Embryonic facial prominence (tissue), 1 donor: ENCODE data around the gene COL6A1.

Source experiments
- DNase-seq: peaks from one replicate; pipeline ENCODE4 v3.0.0-alpha.2; 2016; ENCODE audit errors: extremely low spot score

Gene COL6A1

GRCh38 chr21:45982758-45983648 lies 1.4 kb downstream of the COL6A1 start:
- no peak for DNase-seq

DNA sequence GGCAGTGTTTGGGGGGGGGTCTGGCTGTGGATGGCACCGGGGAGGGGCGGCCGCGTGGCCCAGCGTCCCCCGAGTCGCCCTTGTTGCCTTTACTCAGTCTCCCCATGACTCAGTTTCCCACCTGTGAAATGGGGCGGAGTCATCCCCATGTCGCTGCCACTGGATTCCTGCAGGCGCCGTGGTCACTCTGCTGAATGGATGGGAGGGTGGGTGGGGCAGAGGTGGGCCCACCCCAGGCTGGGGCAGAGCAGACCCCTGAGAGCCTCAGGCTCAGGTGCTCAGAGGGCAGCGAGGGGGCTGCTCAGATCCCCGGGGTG lies 2.0 kb downstream of the COL6A1 start:
- no peak for DNase-seq

GRCh38 chr21:45983981-45984551 lies 2.5 kb downstream of the COL6A1 start:
- DNase-seq = no peak

- no peak for DNase-seq
Observed at GRCh38 chr21:45984584-45985095, 3.1 kb downstream of the COL6A1 start.

- DNase-seq = no peak
Observed at GRCh38 chr21:45985471-45986315, 4.1 kb downstream of the COL6A1 start.

DNA sequence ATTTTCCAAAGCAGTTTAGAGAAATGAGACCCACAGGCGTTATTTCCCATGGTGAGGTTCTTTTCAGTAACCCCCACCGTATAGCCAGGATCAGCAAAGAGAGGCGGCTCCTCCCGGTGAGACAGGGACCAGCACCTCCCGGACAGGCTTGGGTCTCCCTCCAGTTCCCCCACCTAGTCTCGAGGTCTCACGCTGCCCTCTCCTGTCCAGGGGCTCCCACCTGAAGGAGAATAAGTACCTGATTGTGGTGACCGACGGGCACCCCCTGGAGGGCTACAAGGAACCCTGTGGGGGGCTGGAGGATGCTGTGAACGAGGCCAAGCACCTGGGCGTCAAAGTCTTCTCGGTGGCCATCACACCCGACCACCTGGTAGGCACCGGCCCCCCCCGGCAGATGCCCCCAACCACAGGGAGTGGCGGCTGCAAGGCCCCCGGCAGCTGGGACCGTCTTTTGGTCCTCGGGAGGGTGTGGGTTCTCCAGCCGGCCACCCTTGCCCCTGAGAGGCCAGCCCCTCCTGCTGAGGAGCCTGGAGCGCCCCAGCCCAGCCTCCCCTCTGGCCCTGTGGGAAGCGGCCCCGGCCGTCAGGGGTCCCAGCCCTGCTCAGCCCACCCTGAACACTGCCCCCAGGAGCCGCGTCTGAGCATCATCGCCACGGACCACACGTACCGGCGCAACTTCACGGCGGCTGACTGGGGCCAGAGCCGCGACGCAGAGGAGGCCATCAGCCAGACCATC lies 4.9 kb downstream of the COL6A1 start:
- DNase-seq = no peak

DNA sequence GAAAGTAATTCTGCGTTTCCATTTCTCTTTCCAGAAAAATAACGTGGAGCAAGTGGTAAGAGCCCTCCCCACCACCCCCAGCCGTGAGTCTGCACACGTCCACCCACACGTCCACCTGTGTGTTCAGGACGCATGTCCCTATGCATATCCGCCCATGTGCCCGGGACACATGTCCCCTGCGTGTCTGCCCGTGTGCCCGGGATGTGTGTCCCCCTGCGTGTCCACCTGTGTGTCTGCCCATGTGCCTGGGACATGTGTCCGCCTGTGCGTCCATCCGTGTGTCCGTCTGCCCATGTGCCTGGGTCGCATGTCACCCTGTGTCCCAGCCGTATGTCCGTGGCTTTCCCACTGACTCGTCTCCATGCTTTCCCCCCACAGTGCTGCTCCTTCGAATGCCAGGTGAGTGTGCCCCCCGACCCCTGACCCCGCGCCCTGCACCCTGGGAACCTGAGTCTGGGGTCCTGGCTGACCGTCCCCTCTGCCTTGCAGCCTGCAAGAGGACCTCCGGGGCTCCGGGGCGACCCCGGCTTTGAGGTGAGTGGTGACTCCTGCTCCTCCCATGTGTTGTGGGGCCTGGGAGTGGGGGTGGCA lies 5.6 kb downstream of the COL6A1 start:
- no peak for DNase-seq

- no peak for DNase-seq
Observed at GRCh38 chr21:45988366-45989347, 7.1 kb downstream of the COL6A1 start.

DNA sequence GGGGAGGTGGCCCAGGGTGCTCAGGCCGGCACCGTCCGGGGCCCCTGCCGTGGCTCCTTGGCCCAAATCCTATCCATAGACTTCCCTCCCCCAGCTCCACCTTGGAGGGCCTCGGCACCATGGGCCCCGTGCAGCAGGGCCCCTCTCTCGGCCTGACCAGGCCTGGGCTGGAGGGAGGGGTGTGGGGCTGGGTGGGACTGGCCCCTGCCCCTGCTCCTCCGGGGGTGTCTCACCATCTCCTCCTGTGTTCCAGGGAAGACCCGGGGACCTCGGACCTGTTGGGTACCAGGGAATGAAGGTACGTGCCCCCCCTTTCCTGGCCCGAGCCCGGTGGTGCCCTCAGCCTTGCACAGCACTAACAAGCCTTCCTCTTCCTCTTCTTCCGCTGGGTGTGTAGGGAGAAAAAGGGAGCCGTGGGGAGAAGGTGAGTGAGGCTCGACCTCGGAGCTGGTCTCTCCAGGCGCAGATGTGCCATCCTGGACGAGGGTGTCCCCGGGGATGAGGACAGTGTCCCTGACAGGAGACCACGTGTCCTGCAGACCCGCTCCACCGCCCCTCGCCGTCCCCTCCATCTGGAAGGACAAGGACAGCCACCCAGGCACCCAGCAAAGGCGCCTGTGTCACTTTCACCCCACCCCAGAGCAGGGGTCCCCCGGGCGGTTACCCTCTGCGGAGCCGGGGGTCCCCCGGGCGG lies 7.9 kb downstream of the COL6A1 start:
- no peak for DNase-seq

GRCh38 chr21:45990049-45990711 lies 8.6 kb downstream of the COL6A1 start:
- no peak for DNase-seq

- no peak for DNase-seq
Observed at GRCh38 chr21:45990741-45991605, 9.4 kb downstream of the COL6A1 start.

- DNase-seq = no peak
Observed at GRCh38 chr21:45991606-45992300, 10.2 kb downstream of the COL6A1 start.

GRCh38 chr21:45992301-45993209 lies 11.0 kb downstream of the COL6A1 start:
- no peak for DNase-seq

DNA sequence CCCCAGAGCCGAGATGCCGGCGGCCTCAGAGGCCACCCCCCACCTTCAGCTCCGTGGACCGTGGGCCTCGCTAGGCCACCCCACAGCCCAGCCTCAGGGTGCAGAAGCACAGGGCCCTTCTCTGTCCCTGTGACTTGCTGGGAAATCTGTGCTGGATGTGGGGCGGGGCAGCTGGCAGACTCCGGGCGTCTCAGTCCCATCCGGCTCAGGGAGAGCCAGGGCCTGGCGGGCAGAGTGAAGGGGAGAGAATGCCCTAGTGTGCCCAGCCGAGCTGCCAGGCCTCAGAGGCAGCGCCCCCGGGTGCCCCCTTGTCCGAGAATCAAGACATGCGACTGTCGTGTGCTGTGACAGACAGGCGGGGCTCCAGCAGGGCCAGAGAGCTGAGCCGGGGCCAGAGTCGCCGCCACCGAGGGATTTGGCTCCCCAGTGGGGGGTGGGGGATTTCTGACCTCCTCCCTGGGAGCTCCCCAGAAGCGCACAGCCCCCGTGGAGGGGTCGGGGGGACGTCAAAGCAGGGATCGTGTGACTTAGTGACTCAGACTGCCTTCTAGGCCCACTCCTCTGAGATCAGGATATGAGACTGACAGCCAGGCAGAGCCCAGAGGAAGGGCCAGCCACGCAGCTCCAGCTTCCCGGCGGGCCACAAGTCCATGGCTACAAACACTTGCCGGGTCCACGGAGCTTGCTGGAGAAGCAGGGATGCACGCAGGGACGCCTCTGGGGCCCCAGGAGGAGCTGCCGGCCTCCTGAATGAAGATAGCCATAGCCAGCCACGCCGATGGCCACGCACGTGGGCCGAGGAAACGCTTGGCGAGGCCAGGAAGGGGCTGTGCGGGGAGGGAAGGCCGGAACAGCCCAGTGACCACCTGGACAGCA lies 11.9 kb downstream of the COL6A1 start:
- no peak for DNase-seq

- no peak for DNase-seq
Observed at GRCh38 chr21:45994086-45994661, 12.6 kb downstream of the COL6A1 start.
